A673 (cell line): ENCODE data around the gene FAIM2. TPM values are rescaled to one million over a fixed set of nuclear protein-coding genes. Genes with fewer than 3 reads are reported as not detected.

Experiments
- BruUV-seq: library from RNA; stranded (reverse); fragments of 400-500 nt; replicated peaks from 2 replicates; lab custom pipeline; 2021; lab: Mats Ljungman, UMichigan
- CTCF ChIA-PET: fragments of 300-600 bp; sonication (Branson Sonifier 250); formaldehyde crosslinking; loops from one replicate; lab custom pipeline; 2022; ENCODE audit warnings: antibody characterized with exemption; lab: Charles Lee
- POLR2A ChIA-PET: fragments of 300-600 bp; sonication (Branson Sonifier 250); formaldehyde crosslinking; loops from one replicate; lab custom pipeline; 2022; ENCODE audit warnings: antibody characterized with exemption; ENCODE audit not compliant: low non-redundant PET; lab: Charles Lee
- DNase-seq: peaks from one replicate; pipeline ENCODE4 v3.0.0-alpha.2; 2015; ENCODE audit warnings: low spot score
- H3K27ac ChIP-seq: fragments of 200-600 bp; sonication (generic); 2 replicates; pipeline ENCODE4 v1.5.1; 2016; ENCODE audit warnings: mixed run types, low read depth, mild to moderate bottlenecking, mixed read lengths, antibody characterized with exemption, low read length; ENCODE audit not compliant: poor library complexity, severe bottlenecking
- H3K27me3 ChIP-seq: fragments of 200-600 bp; sonication (generic); replicated peaks from 2 replicates; pipeline ENCODE4 v1.6.1; 2017; ENCODE audit warnings: mixed run types, low read depth, mild to moderate bottlenecking, mixed read lengths, antibody characterized with exemption, low read length; ENCODE audit not compliant: insufficient read depth, poor library complexity
- H3K36me3 ChIP-seq: fragments of 200-600 bp; sonication (generic); 2 replicates; pipeline ENCODE4 v1.6.1; 2016; ENCODE audit warnings: mixed run types, mild to moderate bottlenecking, mixed read lengths, antibody characterized with exemption, low read length; ENCODE audit not compliant: insufficient read depth, poor library complexity, severe bottlenecking
- H3K4me1 ChIP-seq: fragments of 200-600 bp; sonication (generic); 2 replicates; pipeline ENCODE4 v1.6.1; 2017; ENCODE audit warnings: mixed run types, mild to moderate bottlenecking, mixed read lengths, antibody characterized with exemption, low read length; ENCODE audit not compliant: insufficient read depth, poor library complexity, severe bottlenecking
- H3K4me3 ChIP-seq: fragments of 200-600 bp; sonication (generic); 2 replicates; pipeline ENCODE4 v1.5.1; 2016; ENCODE audit warnings: low read depth, mixed run types, mild to moderate bottlenecking, mixed read lengths, low read length; ENCODE audit not compliant: poor library complexity, severe bottlenecking
- H3K9me3 ChIP-seq: fragments of 200-600 bp; sonication (generic); 2 replicates; pipeline ENCODE4 v1.6.1; 2016; ENCODE audit warnings: mixed run types, low read depth, mild to moderate bottlenecking, mixed read lengths, antibody characterized with exemption, low read length; ENCODE audit not compliant: poor library complexity, severe bottlenecking
- EZH2 ChIP-seq: fragments of 200-600 bp; sonication (generic); IDR thresholded peaks from 2 replicates; pipeline ENCODE4 v1.6.1; 2017; ENCODE audit warnings: borderline replicate concordance, low read depth, mild to moderate bottlenecking, mixed read lengths, antibody characterized with exemption, low read length; ENCODE audit not compliant: poor library complexity, severe bottlenecking
- intact Hi-C: fragments of 100-400 bp; cut with micrococcal nuclease; formaldehyde crosslinking; loops from one replicate; pipeline ENCODE4 v1.10.0; 2022; ENCODE audit not compliant: unreplicated experiment
- total RNA-seq: library from RNA; stranded (reverse); gene quantifications from 2 replicates; pipeline ENCODE4 v1.2.3, GENCODE V29; 2021
- TF ChIP-seq, protein P1 (sequence below): fragments of 300-800, 200-600 bp; sonication (generic); conservative IDR thresholded peaks from 2 replicates; pipeline ENCODE4 v1.5.1; 2017; ENCODE audit warnings: low read depth, mild to moderate bottlenecking, antibody characterized with exemption, low read length, moderate library complexity, mixed read lengths

FAIM2 gene
- total RNA-seq, 1 experiment from 2014 or later = not detected

DNA sequence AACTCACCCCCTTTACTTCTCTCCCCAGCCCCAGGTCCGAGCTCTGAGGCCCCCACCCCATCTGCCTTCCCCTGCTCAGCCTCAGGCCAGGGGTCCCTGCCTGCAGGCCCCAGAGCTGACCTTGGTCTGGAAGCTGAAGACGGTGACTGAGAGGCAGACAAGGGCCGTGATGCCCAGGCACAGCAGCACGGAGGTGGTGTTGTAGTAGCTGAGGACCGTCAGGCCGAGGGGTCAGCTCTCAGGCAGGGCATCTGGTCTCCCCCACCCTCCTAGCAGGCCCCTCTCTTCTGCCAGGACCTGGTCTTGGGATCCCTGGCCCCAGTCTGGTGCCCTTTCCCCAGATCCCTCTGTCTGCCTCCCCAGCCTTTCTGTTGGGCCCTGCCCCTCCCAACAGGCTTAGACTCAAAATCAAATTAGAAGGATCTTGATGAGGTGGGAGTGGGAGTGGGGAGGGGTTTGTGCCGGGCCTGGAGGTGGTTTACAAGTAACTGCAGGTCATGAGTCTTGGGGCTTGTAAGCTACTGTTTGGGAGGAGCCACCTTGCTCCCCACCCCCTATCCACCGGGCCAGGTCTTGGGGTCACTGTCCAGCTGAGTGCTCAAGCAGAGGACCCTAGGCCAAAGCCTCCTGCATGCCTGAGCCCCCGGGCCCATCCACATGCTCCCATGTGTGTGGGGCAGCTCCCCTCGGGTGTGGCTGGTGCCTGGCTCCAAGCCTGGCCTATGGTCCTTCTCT lies 14.2 kb downstream of the FAIM2 start:
- TF ChIP-seq, protein P1, sequence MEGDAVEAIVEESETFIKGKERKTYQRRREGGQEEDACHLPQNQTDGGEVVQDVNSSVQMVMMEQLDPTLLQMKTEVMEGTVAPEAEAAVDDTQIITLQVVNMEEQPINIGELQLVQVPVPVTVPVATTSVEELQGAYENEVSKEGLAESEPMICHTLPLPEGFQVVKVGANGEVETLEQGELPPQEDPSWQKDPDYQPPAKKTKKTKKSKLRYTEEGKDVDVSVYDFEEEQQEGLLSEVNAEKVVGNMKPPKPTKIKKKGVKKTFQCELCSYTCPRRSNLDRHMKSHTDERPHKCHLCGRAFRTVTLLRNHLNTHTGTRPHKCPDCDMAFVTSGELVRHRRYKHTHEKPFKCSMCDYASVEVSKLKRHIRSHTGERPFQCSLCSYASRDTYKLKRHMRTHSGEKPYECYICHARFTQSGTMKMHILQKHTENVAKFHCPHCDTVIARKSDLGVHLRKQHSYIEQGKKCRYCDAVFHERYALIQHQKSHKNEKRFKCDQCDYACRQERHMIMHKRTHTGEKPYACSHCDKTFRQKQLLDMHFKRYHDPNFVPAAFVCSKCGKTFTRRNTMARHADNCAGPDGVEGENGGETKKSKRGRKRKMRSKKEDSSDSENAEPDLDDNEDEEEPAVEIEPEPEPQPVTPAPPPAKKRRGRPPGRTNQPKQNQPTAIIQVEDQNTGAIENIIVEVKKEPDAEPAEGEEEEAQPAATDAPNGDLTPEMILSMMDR = no peak
- no peak for TF ChIP-seq EZH2
- no peak overlapping the region for H3K27ac ChIP-seq
- no TSS peak for BruUV-seq
- intact Hi-C loops = no loop called here
- H3K4me3 ChIP-seq = no peak overlapping the region
- H3K4me1 ChIP-seq = no peaks in the 10 kb centered on the region
- DNase-seq = no peak
- H3K9me3 ChIP-seq = no peaks in the 10 kb centered on the region
- CTCF ChIA-PET = no interaction called here
- no peaks in the 10 kb centered on the region for H3K36me3 ChIP-seq
- H3K27me3 ChIP-seq = no peaks in the 10 kb centered on the region
- POLR2A ChIA-PET = no interaction called here

DNA sequence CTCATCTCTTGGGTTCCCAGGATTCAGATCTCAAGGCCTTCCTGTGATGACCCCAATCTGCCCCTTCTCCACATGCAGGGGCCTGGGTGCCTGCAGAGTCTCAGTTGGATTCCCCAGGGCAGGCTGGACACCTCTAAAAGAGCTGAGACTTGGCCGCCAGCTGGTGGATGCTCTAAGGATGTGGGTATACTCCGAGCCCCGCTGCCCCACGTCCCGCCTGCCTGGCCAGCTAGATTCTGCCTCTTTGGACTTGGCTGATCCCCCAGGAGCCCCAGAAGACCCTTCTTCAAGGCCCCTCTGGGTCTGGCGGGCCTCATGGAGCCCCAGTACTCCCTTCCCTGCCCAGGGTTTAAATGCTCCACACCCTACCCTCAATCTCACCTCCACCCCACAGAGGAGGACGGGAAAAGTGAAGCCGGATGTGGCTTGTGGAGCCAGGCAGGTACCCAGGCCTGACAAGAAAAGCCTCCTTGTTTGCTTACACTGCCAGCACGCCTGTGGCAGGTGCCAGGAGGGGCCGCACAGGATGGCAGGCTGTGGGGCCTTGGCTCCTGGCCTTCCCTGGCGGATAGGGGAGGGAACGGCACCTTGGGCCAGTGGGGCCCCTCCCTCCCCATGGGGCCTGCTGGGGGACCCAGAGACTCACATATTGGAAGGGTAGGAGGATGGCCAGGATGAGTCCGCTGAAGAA lies 15.1 kb downstream of the FAIM2 start:
- no peaks in the 10 kb centered on the region for H3K27me3 ChIP-seq
- POLR2A ChIA-PET = no interaction called here
- H3K36me3 ChIP-seq = no peaks in the 10 kb centered on the region
- intact Hi-C loops = no loop called here
- H3K27ac ChIP-seq = no peak overlapping the region
- H3K9me3 ChIP-seq = no peaks in the 10 kb centered on the region
- DNase-seq = no peak
- BruUV-seq = no TSS peak
- no peak overlapping the region for H3K4me3 ChIP-seq
- CTCF ChIA-PET = no interaction called here
- H3K4me1 ChIP-seq = no peaks in the 10 kb centered on the region
- TF ChIP-seq EZH2 = no peak
- TF ChIP-seq, protein P1 = no peak

DNA sequence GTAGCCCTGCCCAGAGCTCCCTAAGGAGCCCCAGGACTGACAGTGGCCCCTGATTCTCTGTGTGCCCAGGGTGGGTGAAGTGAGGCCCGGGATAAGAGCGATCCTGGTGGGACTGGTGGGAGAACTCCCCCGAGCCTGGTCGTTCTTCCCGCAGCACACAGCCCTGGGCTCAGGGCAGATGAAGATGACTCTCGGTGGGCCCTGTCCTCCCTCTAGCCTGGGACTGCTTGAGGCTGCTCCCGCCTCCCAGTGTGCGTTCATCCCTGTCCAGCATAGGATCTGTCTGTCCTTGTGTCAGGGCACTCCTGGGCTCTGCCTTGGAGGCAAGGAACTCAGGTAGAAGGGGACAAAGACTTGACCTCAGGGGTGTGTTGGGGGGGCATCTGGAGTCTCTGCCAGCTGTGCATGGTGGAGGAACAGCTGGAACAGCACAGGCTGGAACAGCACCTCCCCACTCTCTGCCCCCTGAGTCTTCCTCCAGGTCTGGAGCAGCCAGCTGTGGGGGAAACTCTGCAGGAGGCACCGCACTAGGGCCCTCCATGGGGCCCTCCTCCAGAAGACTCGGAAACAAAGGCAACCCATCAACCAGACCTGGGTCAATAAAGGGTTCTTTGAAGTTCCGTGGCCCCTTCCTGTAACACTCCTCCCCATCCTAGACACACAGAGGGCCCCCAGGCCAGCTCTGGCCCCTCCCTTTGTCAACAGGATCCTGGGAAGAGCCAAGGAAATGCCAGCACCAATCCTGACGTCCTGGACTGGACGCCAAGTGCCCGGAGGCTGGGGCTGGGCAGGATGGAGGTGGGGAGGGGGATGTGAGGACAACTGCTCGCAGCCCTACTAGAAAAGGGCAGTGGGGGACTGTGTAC lies 15.9 kb downstream of the FAIM2 start:
- H3K27ac ChIP-seq = no peak overlapping the region
- ChIA-PET CTCF (no interaction called here), POLR2A (no interaction called here)
- no peak for TF ChIP-seq EZH2
- TF ChIP-seq, protein P1 = no peak
- peaks cover under 1% of the 10 kb centered on the region for H3K4me1 ChIP-seq
- H3K36me3 ChIP-seq = no peaks in the 10 kb centered on the region
- H3K9me3 ChIP-seq = no peaks in the 10 kb centered on the region
- intact Hi-C loops = no loop called here
- no peak overlapping the region for H3K4me3 ChIP-seq
- no peaks in the 10 kb centered on the region for H3K27me3 ChIP-seq
- no TSS peak for BruUV-seq
- DNase-seq = no peak
